Right lobe of liver (tissue), 6 donors: ENCODE measurements around the gene RTF1. TPM values are rescaled to one million over a fixed set of nuclear protein-coding genes. Genes with fewer than 3 reads are reported as not detected.
"Not testable (repeated sequence)": the region's sequence is repeated elsewhere in the genome, so short reads cannot be mapped to it uniquely, and the experiment has no call there.

ENCODE experiments used
- ATAC-seq, 4 donors: fragments of 200-7000 bp; cut with Tn5 transposase; one replicate each; pipeline ENCODE4 v1.9.1; 2020; ENCODE audit warnings: mild to moderate bottlenecking in 4 of 4, moderate library complexity in 4 of 4
- DNase-seq, 3 donors: peaks; one replicate each; pipeline ENCODE4 v3.0.0-alpha.2; 2020
- H3K27ac ChIP-seq, 3 donors: fragments of 200-600 bp; one replicate each; pipeline ENCODE4 v1.8.0; 2022
- H3K27me3 ChIP-seq, 2 donors: fragments of 200-600 bp; one replicate each; pipeline ENCODE4 v1.8.0; 2022
- H3K36me3 ChIP-seq, 4 donors: fragments of 200-600 bp; sonication (generic) in 1 of 4; one replicate each; pipeline versions ENCODE4 v1.5.1 to v1.8.0; 2017 to 2022; ENCODE audit warnings: control low read depth in 1 of 4
- H3K4me1 ChIP-seq, 4 donors: fragments of 200-600 bp; sonication (generic) in 1 of 4; one replicate each; pipeline versions ENCODE4 v1.5.1 to v1.8.0; 2017 to 2022; ENCODE audit warnings: control low read depth in 1 of 4
- H3K4me3 ChIP-seq, 3 donors: fragments of 200-600 bp; one replicate each; pipeline ENCODE4 v1.8.0; 2022
- H3K9me3 ChIP-seq, 4 donors: fragments of 200-600 bp; sonication (generic) in 1 of 4; one replicate each; pipeline versions ENCODE4 v1.5.1 to v1.8.0; 2017 to 2022; ENCODE audit warnings: control low read depth in 1 of 4
- POLR2A ChIP-seq: fragments of 450-650 bp; IDR thresholded peaks from one replicate; pipeline ENCODE4 v1.6.1; 2017; ENCODE audit warnings: antibody characterized with exemption, mild to moderate bottlenecking
- WGBS: methylation state at CpG from one replicate; pipeline ENCODE4 v1.1.6; 2018; ENCODE audit warnings: low coverage, low lambda C conversion rate; ENCODE audit not compliant: insufficient coverage; ENCODE audit errors: missing lambda C conversion rate; 5-methylcytosine and 5-hydroxymethylcytosine counted together
- intact Hi-C, 2 donors: fragments of 100-400 bp; cut with DNase I; formaldehyde crosslinking; loops; one replicate each; pipeline versions ENCODE4 v1.11.2 to v1.14.1; 2022
- total RNA-seq, 6 experiments: library from RNA; depleted of rRNA in 2 of 6; stranded (reverse); fragments of >200 nt in 2 of 6; fragmentation: NEBNext Ultra II Directional in 3 of 6; extraction: Animal tissue kit (Norgen Biotek cat#: 25700) in 3 of 6; gene quantifications; one replicate each; pipeline versions ENCODE4 v1.1.0 to v1.2.4, GENCODE V29; 2016 to 2023
- TF ChIP-seq, protein P1 (sequence below), 4 donors: fragments of 200-600 bp in 3 of 4; fragments of 450-650 bp in 1 of 4; IDR thresholded peaks; one replicate each; pipeline versions ENCODE4 v1.5.1 to v1.8.0; 2016 to 2022; ENCODE audit warnings: antibody characterized with exemption in 4 of 4, mild to moderate bottlenecking in 2 of 4
- donor health status: DM: no; HTN: yes; CAD: no.
- donor health status: DM: no; HTN: no; CAD: no.
- donor health status: DM: no; HTN: no; CAD: no.
- donor health status: DM: no; HTN: yes; CAD: no.
- donor health status: DM: no; HTN: yes; CAD: no.

Gene RTF1
- total RNA-seq, 6 experiments from 2014 or later: 10.5 to 21.5 (median 14.2) TPM

DNA sequence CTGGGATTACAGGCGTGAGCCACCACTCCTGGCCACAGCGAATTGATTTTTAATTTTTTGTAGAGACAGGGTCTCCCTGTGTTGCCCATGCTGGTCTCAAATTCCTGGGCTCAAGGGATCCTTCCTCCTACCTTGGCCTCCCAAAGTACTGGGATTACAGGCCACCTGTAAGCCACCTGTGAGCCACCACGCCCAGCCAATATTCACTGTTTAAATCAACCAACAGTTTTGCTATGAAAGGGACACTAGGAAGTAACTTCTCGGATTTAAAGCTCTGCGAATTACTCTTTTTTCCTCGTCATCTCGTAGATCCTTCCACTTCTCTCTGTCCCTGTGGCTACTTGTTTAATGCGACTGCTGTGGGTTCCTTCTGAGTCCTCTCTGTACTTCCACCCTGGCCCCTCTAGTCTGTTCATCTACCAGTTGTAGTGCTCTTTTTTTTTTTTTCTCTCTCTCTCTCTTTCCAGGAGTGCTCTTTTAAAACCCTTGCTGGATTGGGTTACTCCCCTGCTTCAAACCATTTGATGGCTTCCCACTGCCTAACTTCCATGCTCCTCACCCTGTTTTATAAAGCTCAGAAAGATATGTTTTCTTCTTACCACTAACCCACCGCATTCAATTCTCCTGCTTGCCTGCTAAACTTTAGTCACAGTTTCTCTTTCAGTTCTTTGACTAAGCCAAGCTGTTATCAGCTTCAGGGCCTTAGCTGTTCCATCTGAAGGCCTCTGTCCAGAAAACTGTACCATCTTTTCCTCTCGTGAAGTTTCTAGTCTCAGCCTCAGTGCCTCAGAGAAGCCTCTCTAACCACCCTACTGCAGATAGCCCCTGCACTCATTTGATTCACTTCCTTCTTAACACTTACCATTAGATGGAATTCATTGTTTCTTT is 12.4 kb downstream of the RTF1 start:
- ATAC-seq (no peak), DNase-seq (no peak)
- Histone ChIP-seq H3K27ac (no peak overlapping the region), H3K4me1 (no peaks in the 10 kb centered on the region), H3K27me3 (no peaks in the 10 kb centered on the region), H3K4me3 (no peak overlapping the region), H3K36me3 (no peaks in the 10 kb centered on the region), H3K9me3 (no peaks in the 10 kb centered on the region)
- intact Hi-C loops: no loop called here
- 63% methylated on average over 8 of the region's 10 CpGs for WGBS
- no peak for TF ChIP-seq POLR2A
- TF ChIP-seq, protein P1, sequence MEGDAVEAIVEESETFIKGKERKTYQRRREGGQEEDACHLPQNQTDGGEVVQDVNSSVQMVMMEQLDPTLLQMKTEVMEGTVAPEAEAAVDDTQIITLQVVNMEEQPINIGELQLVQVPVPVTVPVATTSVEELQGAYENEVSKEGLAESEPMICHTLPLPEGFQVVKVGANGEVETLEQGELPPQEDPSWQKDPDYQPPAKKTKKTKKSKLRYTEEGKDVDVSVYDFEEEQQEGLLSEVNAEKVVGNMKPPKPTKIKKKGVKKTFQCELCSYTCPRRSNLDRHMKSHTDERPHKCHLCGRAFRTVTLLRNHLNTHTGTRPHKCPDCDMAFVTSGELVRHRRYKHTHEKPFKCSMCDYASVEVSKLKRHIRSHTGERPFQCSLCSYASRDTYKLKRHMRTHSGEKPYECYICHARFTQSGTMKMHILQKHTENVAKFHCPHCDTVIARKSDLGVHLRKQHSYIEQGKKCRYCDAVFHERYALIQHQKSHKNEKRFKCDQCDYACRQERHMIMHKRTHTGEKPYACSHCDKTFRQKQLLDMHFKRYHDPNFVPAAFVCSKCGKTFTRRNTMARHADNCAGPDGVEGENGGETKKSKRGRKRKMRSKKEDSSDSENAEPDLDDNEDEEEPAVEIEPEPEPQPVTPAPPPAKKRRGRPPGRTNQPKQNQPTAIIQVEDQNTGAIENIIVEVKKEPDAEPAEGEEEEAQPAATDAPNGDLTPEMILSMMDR (IDR thresholded peaks at IDR 0.05): no peak

DNA sequence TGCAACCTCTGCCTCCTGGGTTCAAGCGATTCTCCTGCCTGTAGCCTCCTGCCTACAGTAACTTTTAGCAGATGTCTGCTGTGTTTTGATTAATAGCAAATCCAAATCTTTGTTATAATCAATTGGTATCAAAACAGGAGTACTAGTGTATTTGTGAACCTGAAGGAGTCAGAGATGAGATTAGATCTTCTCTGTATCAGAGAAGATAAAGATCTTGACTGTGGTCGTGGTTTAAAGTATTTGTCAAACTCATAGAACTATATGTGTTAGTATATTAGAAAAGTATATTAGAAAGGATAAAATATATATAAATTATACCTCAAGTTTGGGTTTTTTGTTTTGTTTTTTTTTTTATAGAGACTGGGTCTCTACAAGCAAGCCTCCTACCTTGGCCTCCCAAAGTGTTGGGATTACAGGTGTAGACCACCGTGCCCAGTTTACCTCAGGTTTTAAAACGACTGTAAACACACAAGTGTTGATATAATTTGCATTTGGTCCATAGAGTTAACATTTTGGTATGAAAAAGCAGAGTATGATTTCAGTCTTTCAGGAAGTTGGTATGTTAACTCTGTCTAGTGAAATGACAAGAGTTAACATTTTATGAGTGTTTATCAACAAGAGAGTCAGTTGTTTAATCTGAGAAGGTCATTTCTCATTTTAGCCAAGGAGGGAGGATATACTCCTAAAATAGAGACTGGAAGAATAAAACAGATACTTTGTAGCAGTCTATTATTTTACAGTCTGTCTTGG is 18.3 kb downstream of the RTF1 start:
- intact Hi-C loops: no loop called here

DNA sequence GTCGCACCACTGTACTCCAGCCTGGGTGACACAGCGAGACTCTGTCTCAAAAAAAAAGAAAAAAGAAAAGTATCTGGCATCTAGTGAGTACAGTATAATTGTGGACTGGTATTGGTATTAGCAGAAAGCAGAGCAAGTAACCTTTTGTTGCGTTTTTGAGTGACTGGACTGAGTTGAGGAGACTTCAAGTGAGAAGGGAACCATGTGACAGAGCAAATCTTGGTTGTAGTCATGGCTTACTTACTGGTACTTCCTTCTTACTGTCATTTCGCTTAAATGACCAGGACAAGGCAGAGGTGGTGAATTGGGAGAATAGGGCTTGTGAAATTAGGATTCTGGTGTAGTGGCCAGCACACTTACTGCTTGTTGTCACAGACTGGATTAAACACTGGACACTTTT is 20.6 kb downstream of the RTF1 start:
- 96% methylated on average over 4 of the region's 4 CpGs for WGBS
- H3K36me3 ChIP-seq: peaks cover 0 to 20% (median 6%) of the 10 kb centered on the region in 4 donors
- H3K9me3 ChIP-seq: no peaks in the 10 kb centered on the region
- DNase-seq (no peak), ATAC-seq (no peak)
- no peak overlapping the region for H3K4me3 ChIP-seq
- TF ChIP-seq, protein P1 (IDR thresholded peaks at IDR 0.05): no peak
- TF ChIP-seq POLR2A: no peak
- H3K4me1 ChIP-seq: no peaks in the 10 kb centered on the region
- intact Hi-C loops: no loop called here
- H3K27me3 ChIP-seq: no peaks in the 10 kb centered on the region
- H3K27ac ChIP-seq: no peak overlapping the region

More for the DNA sequence above, 18.3 kb downstream of the RTF1 start:
- TF ChIP-seq, protein P1 (IDR thresholded peaks at IDR 0.05): no peak
- no peak for TF ChIP-seq POLR2A
- Histone ChIP-seq H3K27ac (no peak overlapping the region), H3K4me3 (no peak overlapping the region), H3K36me3 (peaks cover 0 to 19% (median 4%) of the 10 kb centered on the region in 4 donors), H3K9me3 (no peaks in the 10 kb centered on the region), H3K4me1 (no peaks in the 10 kb centered on the region), H3K27me3 (no peaks in the 10 kb centered on the region)
- DNase-seq (no peak), ATAC-seq (no peak)
- 89% methylated on average over 4 of the region's 4 CpGs for WGBS

DNA sequence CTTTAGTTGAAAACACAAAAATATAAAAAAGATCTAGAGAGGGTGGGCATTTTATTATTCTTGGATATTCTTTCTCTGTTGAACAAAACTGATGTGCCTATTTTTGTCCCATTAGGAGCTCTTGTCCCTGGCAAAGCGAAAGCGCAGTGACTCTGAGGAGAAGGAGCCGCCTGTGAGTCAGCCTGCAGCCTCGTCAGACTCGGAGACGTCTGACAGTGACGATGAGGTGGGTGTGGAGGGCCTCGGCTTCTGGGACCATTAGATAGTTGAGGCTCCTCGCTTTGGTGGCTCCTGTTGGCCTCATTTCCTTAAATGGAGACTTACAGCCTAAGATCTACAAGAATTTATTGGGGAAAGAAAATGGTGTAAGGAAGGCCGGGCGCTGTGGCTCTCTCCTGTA is 21.3 kb downstream of the RTF1 start:
- 94% methylated on average over 9 of the region's 11 CpGs for WGBS
- Histone ChIP-seq H3K36me3 (peaks cover 0 to 20% (median 6%) of the 10 kb centered on the region in 4 donors), H3K4me1 (no peaks in the 10 kb centered on the region), H3K27ac (no peak overlapping the region), H3K9me3 (no peaks in the 10 kb centered on the region), H3K27me3 (no peaks in the 10 kb centered on the region), H3K4me3 (no peak overlapping the region)
- TF ChIP-seq, protein P1 (IDR thresholded peaks at IDR 0.05): no peak
- DNase-seq: no peak
- no peak for ATAC-seq
- intact Hi-C loops: no loop called here

DNA sequence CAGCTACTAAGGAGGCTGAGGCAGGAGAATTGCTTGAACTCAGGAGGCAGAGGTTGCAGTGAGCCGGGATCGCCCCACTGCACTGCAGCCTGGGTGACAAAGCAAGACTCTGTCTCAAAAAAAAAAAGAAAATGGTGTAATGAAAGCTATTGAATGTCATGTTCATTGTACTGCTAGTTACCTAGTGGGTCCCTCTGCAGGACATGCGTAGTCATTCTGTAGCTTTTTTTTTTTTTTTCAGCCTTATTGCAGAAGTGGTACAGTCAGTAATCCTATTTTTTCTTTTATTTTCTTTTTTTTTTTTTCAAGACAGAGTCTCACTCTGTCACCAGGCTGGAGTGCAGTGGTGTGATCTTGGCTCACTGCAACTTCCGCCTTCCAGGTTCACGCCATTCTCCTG is 21.9 kb downstream of the RTF1 start:
- intact Hi-C loops, ATAC-seq, H3K4me3 ChIP-seq, H3K4me1 ChIP-seq, DNase-seq, H3K9me3 ChIP-seq, H3K27ac ChIP-seq, H3K27me3 ChIP-seq: not testable (repeated sequence)
- peaks cover 0 to 20% (median 6%) of the 10 kb centered on the region in 4 donors for H3K36me3 ChIP-seq
- 89% methylated on average over 5 of the region's 5 CpGs for WGBS
